Subcutaneous adipose tissue (tissue), 4 donors: ENCODE data around the gene ZNF670. TPM values are rescaled to one million over a fixed set of nuclear protein-coding genes. Genes with fewer than 3 reads are reported as not detected.

ENCODE experiments used
- total RNA-seq, 4 donors: library from RNA; depleted of rRNA; stranded (reverse); fragments of >200 nt; gene quantifications; one replicate each; pipeline ENCODE4 v1.1.0, GENCODE V29; 2016
- TF ChIP-seq, protein P1 (sequence below): fragments of 450-650 bp; IDR thresholded peaks from one replicate; pipeline ENCODE4 v1.5.1; 2016; ENCODE audit warnings: low read depth, mild to moderate bottlenecking, control low read depth, antibody characterized with exemption, moderate library complexity

Gene ZNF670
- total RNA-seq, 4 donors from 2014 or later = 3.1 to 5.2 (median 3.4) TPM

- TF ChIP-seq, protein P1, sequence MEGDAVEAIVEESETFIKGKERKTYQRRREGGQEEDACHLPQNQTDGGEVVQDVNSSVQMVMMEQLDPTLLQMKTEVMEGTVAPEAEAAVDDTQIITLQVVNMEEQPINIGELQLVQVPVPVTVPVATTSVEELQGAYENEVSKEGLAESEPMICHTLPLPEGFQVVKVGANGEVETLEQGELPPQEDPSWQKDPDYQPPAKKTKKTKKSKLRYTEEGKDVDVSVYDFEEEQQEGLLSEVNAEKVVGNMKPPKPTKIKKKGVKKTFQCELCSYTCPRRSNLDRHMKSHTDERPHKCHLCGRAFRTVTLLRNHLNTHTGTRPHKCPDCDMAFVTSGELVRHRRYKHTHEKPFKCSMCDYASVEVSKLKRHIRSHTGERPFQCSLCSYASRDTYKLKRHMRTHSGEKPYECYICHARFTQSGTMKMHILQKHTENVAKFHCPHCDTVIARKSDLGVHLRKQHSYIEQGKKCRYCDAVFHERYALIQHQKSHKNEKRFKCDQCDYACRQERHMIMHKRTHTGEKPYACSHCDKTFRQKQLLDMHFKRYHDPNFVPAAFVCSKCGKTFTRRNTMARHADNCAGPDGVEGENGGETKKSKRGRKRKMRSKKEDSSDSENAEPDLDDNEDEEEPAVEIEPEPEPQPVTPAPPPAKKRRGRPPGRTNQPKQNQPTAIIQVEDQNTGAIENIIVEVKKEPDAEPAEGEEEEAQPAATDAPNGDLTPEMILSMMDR = no peak
Observed at GRCh38 chr1:247096544-247096943, 17.9 kb upstream of the ZNF670 start.

GRCh38 chr1:247096112-247096511 is 17.5 kb upstream of the ZNF670 start:
- TF ChIP-seq, protein P1 = no peak

DNA sequence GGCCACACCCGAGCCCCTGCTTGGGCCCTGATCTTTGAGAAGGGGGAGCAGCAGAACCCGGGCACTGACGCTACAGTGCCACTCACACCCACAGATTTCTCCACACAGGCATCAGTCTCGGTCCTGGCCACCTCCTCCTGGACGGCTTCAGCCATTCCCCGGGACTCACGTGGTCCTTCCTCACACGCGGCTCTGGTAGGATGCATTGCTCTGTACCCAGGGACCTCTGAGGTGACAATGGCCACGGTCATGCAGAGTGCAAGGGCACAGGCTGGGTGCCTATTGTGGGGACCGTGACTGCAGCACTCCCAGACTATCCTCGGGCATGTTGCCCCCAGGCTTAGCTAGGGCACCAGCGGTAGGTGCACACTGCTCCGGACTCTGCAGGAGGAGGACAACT is 11.8 kb upstream of the ZNF670 start:
- TF ChIP-seq, protein P1 = no peak

DNA sequence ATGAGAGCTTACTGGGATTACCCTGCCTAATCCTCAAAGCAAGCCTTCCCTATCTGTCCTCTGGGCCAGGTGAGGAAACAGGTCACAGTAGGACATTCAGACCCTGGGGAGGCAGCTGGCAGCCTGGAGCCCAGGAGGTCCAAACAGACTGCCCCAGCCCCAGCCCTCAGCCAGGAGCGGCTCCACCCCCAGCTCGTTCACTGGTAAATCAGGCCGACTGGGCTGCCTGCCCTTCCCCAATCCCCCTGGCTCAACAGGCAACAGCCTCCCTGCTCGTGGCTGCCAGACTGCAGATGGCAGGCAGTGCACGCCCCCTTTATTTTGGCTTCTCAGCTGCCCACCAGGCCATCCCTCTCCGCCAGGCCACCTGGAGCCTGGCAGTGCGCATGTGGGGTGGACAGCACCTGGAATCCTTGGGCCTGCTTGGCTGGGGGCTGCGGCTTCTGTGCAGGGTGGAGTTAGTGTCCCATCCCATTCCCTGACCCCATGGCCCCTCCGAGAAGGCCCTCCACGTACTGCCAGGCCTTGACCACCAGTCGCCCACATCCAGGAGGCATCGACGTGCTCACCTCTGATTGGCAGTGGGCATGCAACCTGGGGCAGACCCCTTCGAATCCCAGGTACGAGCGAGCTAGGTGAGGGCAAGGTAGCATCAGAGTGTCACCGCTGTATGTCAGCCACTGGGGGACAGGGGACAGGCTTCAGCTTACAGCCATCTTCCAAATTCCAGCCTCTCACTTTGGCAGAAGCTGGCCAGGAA is 11.2 kb upstream of the ZNF670 start:
- TF ChIP-seq, protein P1 = no peak

- TF ChIP-seq, protein P1 = no peak
Observed at GRCh38 chr1:247088967-247089366, 10.4 kb upstream of the ZNF670 start.

GRCh38 chr1:247087256-247087655 is 8.6 kb upstream of the ZNF670 start:
- TF ChIP-seq, protein P1 = no peak

DNA sequence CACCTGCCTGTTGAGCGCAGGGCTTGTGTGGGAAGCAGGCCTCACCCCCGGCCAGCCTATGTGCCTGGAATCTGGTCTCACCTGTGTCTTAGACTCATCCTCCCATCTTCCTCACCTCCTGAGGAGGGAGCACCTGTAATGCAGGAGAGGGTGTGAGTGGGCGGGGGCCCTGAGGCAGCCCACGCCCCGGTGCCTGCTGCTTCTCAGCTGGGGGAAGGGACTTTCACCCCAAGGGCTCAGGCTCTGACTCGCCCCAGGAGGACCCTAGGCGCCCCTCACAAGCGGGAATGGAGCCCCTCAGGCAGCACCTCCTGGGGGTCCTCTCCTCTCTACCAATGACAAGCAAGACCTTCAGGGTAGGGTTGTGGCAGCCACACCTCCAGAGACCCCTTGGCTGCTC is 6.7 kb upstream of the ZNF670 start:
- TF ChIP-seq, protein P1 = no peak
